ENCODE measurements around the gene AEN.

- TF ChIP-seq CTCF (IDR thresholded peaks at IDR 0.05; ENCODE audit: low read depth, low read length) (no peak), POLR2A (IDR thresholded peaks at IDR 0.05; ENCODE audit: extremely low read depth, insufficient read length) (no peak), MAX (IDR thresholded peaks at IDR 0.05; ENCODE audit: low read depth, low read length) (no peak)
Measured at GRCh38 chr15:88646951-88647350, 25.8 kb downstream of the AEN start.
